Heart left ventricle (tissue), 16 donors: Measurements from ENCODE around the gene FTHL17. TPM values are rescaled to one million over a fixed set of nuclear protein-coding genes. Genes with fewer than 3 reads are reported as not detected.

Source experiments
- ATAC-seq, 4 donors: fragments of 200-7000 bp; cut with Tn5 transposase; one replicate each; pipeline ENCODE4 v1.9.1; 2020 to 2022; ENCODE audit warnings: moderate library complexity in 4 of 4, mild to moderate bottlenecking in 3 of 4, moderate number of reproducible peaks in 1 of 4
- DNase-seq, 5 donors: peaks; one replicate each; pipeline ENCODE4 v3.0.0-alpha.2; 2020
- H3K27ac ChIP-seq, 12 donors: fragments of 200-600 bp; sonication (generic) in 4 of 12; one replicate each; pipeline versions ENCODE4 v1.5.0 to v1.8.0; 2016 to 2022; ENCODE audit warnings: mild to moderate bottlenecking in 2 of 12
- H3K27me3 ChIP-seq, 9 donors: fragments of 200-600 bp; sonication (generic) in 2 of 9; one replicate each; pipeline versions ENCODE4 v1.5.1 to v1.8.0; 2016 to 2022; ENCODE audit warnings: mild to moderate bottlenecking in 3 of 9
- H3K36me3 ChIP-seq, 9 donors: fragments of 200-600 bp; sonication (generic) in 2 of 9; one replicate each; pipeline versions ENCODE4 v1.5.0 to v1.8.0; 2018 to 2022; ENCODE audit warnings: mild to moderate bottlenecking in 2 of 9
- H3K4me1 ChIP-seq, 12 donors: fragments of 200-600 bp; sonication (generic) in 4 of 12; one replicate each; pipeline versions ENCODE4 v1.5.0 to v1.8.0; 2016 to 2022; ENCODE audit warnings: mild to moderate bottlenecking in 3 of 12
- H3K4me3 ChIP-seq, 12 donors: fragments of 200-600 bp; sonication (generic) in 4 of 12; one replicate each; pipeline versions ENCODE4 v1.5.0 to v1.8.0; 2017 to 2022; ENCODE audit warnings: mild to moderate bottlenecking in 9 of 12, moderate library complexity in 4 of 12
- H3K9me3 ChIP-seq, 12 donors: fragments of 200-600 bp; sonication (generic) in 4 of 12; one replicate each; pipeline versions ENCODE4 v1.5.0 to v1.8.0; 2016 to 2022; ENCODE audit warnings: mild to moderate bottlenecking in 1 of 12
- POLR2A ChIP-seq, 2 donors: fragments of 450-650 bp; IDR thresholded peaks; one replicate each; pipeline ENCODE4 v1.6.1; 2017; ENCODE audit warnings: antibody characterized with exemption in 2 of 2, mild to moderate bottlenecking in 2 of 2, moderate library complexity in 2 of 2
- WGBS, 4 donors: extraction: QIAGEN DNeasy Blood & Tissue Kit in 2 of 4; methylation state at CpG; one replicate each; pipeline versions ENCODE4 v1.1.5 to v1.1.7; 2013 to 2018; 5-methylcytosine and 5-hydroxymethylcytosine counted together
- intact Hi-C, 10 donors: fragments of 100-400 bp; cut with DNase I; formaldehyde crosslinking; loops; one replicate each; pipeline versions ENCODE4 v1.11.1 to v1.14.2; 2022
- polyA plus RNA-seq, 2 donors: library from polyadenylated mRNA; stranded (reverse); fragments of 200-250 nt; gene quantifications; one replicate each; pipeline ENCODE4 v1.2.3, GENCODE V29; 2013
- total RNA-seq, 9 donors: library from RNA; depleted of rRNA in 2 of 9; stranded (reverse); fragments of >200 nt in 2 of 9; fragmentation: NEBNext Ultra II Directional in 3 of 9; extraction: Animal tissue kit (Norgen Biotek cat#: 25700) in 3 of 9; gene quantifications; one replicate each; pipeline versions ENCODE4 v1.1.0 to v1.2.4, GENCODE V29; 2016 to 2023
- TF ChIP-seq, protein P1 (sequence below), 12 donors: fragments of 200-600 bp; sonication (generic) in 4 of 12; IDR thresholded peaks; one replicate each; pipeline versions ENCODE4 v1.5.0 to v1.8.0; 2018 to 2022; ENCODE audit warnings: antibody characterized with exemption in 12 of 12, mild to moderate bottlenecking in 5 of 12
- donor health status: ischemic (EF 13 %, LVEDD 7.1; RV severe dilation, severe dysfunction).
- donor health status: healthy with polysubstance abuse.
- donor health status: DM: no; HTN: yes; CAD: no.
- donor health status: DM: no; HTN: no; CAD: no.
- donor health status: ischemic (EF 25% LVEDD 6.9; RV normal size, moderate dysfunction).
- donor health status: ischemic (EF 25% LVEDD 5.7; RV mildly dilated, moderate dysfunction).
- donor health status: healthy.
- donor health status: DM: yes; HTN: yes; CAD: no.
- donor health status: ischemic (EF 35%, LVEDD 5.7; RV mildly dilated, moderate dysfunction).
- donor health status: nonischemic (EF 11% LVEDD 7.7; RV severe dilation, severe dysfunction).
- donor health status: DM: yes; HTN: yes; CAD: no.
- donor health status: PGD.
- donor health status: ischemic (EF 29% LVEDD 5.4; RV normal size, mild dysfunction).
- donor health status: nonischemic (EF 23%, LVEDD 6.1; RV moderate dilation, normal function).

Gene FTHL17
- total and polyA plus RNA-seq, 11 donors: not detected

DNA sequence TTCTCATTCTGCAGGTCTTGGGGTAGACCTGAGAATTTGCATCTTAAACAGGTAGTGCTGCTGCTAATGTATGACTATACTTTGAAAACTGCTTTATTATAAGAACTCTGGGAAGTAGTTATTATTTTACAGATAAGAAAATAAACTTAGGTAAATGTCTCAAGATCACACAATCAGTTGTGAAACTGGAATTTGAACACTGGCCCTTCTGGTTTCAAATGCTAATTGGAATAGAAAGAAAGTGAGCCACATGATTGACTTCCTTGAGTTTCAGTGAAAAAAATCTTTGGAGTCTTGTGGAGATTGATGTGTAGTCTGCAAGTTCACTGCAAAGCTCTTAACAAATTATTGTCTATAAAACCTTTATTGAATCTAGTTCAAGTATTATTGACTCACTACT lies 44.5 kb downstream of the FTHL17 start:
- H3K9me3 ChIP-seq: peaks cover 0 to 7% (median 0%) of the 10 kb centered on the region in 12 donors

GRCh38 chrX:31024866-31025265 lies 47.0 kb downstream of the FTHL17 start:
- peaks cover 0 to 8% (median 0%) of the 10 kb centered on the region in 9 donors for H3K27me3 ChIP-seq
- ATAC-seq (no peak), DNase-seq (no peak)
- H3K9me3 ChIP-seq: peaks cover 0 to 13% (median 0%) of the 10 kb centered on the region in 12 donors
- intact Hi-C loops: no loop called here
- TF ChIP-seq, protein P1, sequence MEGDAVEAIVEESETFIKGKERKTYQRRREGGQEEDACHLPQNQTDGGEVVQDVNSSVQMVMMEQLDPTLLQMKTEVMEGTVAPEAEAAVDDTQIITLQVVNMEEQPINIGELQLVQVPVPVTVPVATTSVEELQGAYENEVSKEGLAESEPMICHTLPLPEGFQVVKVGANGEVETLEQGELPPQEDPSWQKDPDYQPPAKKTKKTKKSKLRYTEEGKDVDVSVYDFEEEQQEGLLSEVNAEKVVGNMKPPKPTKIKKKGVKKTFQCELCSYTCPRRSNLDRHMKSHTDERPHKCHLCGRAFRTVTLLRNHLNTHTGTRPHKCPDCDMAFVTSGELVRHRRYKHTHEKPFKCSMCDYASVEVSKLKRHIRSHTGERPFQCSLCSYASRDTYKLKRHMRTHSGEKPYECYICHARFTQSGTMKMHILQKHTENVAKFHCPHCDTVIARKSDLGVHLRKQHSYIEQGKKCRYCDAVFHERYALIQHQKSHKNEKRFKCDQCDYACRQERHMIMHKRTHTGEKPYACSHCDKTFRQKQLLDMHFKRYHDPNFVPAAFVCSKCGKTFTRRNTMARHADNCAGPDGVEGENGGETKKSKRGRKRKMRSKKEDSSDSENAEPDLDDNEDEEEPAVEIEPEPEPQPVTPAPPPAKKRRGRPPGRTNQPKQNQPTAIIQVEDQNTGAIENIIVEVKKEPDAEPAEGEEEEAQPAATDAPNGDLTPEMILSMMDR (IDR thresholded peaks at IDR 0.05): no peak
- TF ChIP-seq POLR2A (IDR thresholded peaks at IDR 0.05): no peak
- no peak overlapping the region for H3K27ac ChIP-seq
- WGBS, 4 donors: 85 to 98% (median 94%) methylated on average over 1 of the region's 1 CpG
- H3K4me1 ChIP-seq: no peaks in the 10 kb centered on the region
- no peaks in the 10 kb centered on the region for H3K36me3 ChIP-seq
- H3K4me3 ChIP-seq: no peak overlapping the region

More for the DNA sequence above, 44.5 kb downstream of the FTHL17 start:
- DNase-seq (no peak), ATAC-seq (no peak)
- H3K36me3 ChIP-seq: no peaks in the 10 kb centered on the region
- H3K27ac ChIP-seq: no peak overlapping the region
- peaks cover 0 to 9% (median 0%) of the 10 kb centered on the region in 9 donors for H3K27me3 ChIP-seq
- intact Hi-C loops: no loop called here
- H3K4me1 ChIP-seq: no peaks in the 10 kb centered on the region
- no peak overlapping the region for H3K4me3 ChIP-seq
- TF ChIP-seq, protein P1 (IDR thresholded peaks at IDR 0.05): no peak
- TF ChIP-seq POLR2A (IDR thresholded peaks at IDR 0.05): no peak

GRCh38 chrX:31021537-31021936 lies 50.3 kb downstream of the FTHL17 start:
- intact Hi-C loops: no loop called here
- Histone ChIP-seq H3K4me1 (no peaks in the 10 kb centered on the region), H3K9me3 (peaks cover 0 to 13% (median 0%) of the 10 kb centered on the region in 12 donors), H3K27me3 (peaks cover 0 to 8% (median 0%) of the 10 kb centered on the region in 9 donors), H3K27ac (no peak overlapping the region), H3K36me3 (no peaks in the 10 kb centered on the region), H3K4me3 (no peak overlapping the region)
- ATAC-seq: peak in 2 of 4 donors; percentile 26 to 71
- WGBS, 4 donors: 45 to 60% (median 51%) methylated on average over 2 of the region's 2 CpGs
- TF ChIP-seq, protein P1 (IDR thresholded peaks at IDR 0.05): no peak
- no peak for TF ChIP-seq POLR2A (IDR thresholded peaks at IDR 0.05)
- DNase-seq: peak in 3 of 5 donors; percentile 19 to 55 (median 24)

Other genes starting within 250 kb of the FTHL17 start
- 10 to 100 TPM; 12.0 to 27.8 (median 16.3) TPM for gene TAB3, start 182.8 kb downstream of the FTHL17 start, total RNA-seq
- gene TAB3, start 182.8 kb downstream of the FTHL17 start, polyA plus RNA-seq: 1 to 10 TPM; 3.8 to 9.8 TPM